ENCODE measurements around the gene OR2T1.
"Not testable (repeated sequence)": the region's sequence is repeated elsewhere in the genome, so short reads cannot be mapped to it uniquely, and the experiment has no call there.

Gene OR2T1

GRCh38 chr1:248402748-248403147 is at the start of gene OR2T1:
Gene OR2T1 (plus strand): TSS chr1:248403048. CDS start chr1:248406148, 3,100 bp downstream.
- no peak for DNase-seq

- DNase-seq = no peak
Measured at GRCh38 chr1:248359415-248359814, 43.4 kb upstream of the OR2T1 start.

- no peak for DNase-seq
Measured at GRCh38 chr1:248361121-248361715, 41.6 kb upstream of the OR2T1 start, which contains the start of gene OR2T4. Gene OR2T4 (plus strand): TSS chr1:248361665. CDS start chr1:248361665, 0 bp downstream.

GRCh38 chr1:248366609-248367008 is 36.2 kb upstream of the OR2T1 start:
- no peak for DNase-seq

- DNase-seq = no peak
Measured at GRCh38 chr1:248372394-248372793, 30.5 kb upstream of the OR2T1 start.

GRCh38 chr1:248373761-248374160 is 29.1 kb upstream of the OR2T1 start:
- no peak for DNase-seq

- DNase-seq = no peak
Measured at GRCh38 chr1:248375446-248375845, 27.4 kb upstream of the OR2T1 start, which contains the start of gene OR2T6. Gene OR2T6 (plus strand): TSS chr1:248375746. CDS start chr1:248387609, 11,863 bp downstream.

GRCh38 chr1:248376916-248377315 is 25.9 kb upstream of the OR2T1 start:
- DNase-seq = no peak

- no peak for DNase-seq
Measured at GRCh38 chr1:248380854-248381253, 22.0 kb upstream of the OR2T1 start.

- no peak for DNase-seq
Measured at GRCh38 chr1:248388426-248388825, 14.4 kb upstream of the OR2T1 start.

GRCh38 chr1:248393050-248393449 is 9.8 kb upstream of the OR2T1 start:
- no peak for DNase-seq

- no peak for DNase-seq
Measured at GRCh38 chr1:248404024-248404423, 1.2 kb downstream of the OR2T1 start.

- no peak for DNase-seq
Measured at GRCh38 chr1:248406721-248407692, 4.2 kb downstream of the OR2T1 start.

GRCh38 chr1:248416226-248416625 is 13.4 kb downstream of the OR2T1 start:
- no peak for DNase-seq

- no peak for DNase-seq
Measured at GRCh38 chr1:248417854-248418253, 15.0 kb downstream of the OR2T1 start.

GRCh38 chr1:248421384-248421783 is 18.5 kb downstream of the OR2T1 start:
- no peak for DNase-seq

- DNase-seq = not testable (repeated sequence)
Measured at GRCh38 chr1:248427526-248428191, 24.8 kb downstream of the OR2T1 start.

- not testable (repeated sequence) for DNase-seq
Measured at GRCh38 chr1:248428192-248428533, 25.3 kb downstream of the OR2T1 start.

- DNase-seq = not testable (repeated sequence)
Measured at GRCh38 chr1:248431683-248432082, 28.8 kb downstream of the OR2T1 start.

- not testable (repeated sequence) for DNase-seq
Measured at GRCh38 chr1:248432201-248432600, 29.4 kb downstream of the OR2T1 start.

GRCh38 chr1:248433811-248434415 is 31.1 kb downstream of the OR2T1 start:
- not testable (repeated sequence) for DNase-seq

- DNase-seq = not testable (repeated sequence)
Measured at GRCh38 chr1:248434913-248435312, 32.1 kb downstream of the OR2T1 start.

- not testable (repeated sequence) for DNase-seq
Measured at GRCh38 chr1:248436303-248436702, 33.5 kb downstream of the OR2T1 start.
